SU-DHL-6 (cell line): ENCODE data around the gene PEA15.

Source experiments
- H2AFZ ChIP-seq: fragments of 200-600 bp; sonication (generic); 2 replicates; pipeline ENCODE4 v1.6.1; 2014; ENCODE audit warnings: low read depth, mild to moderate bottlenecking, moderate library complexity, mixed read lengths, antibody characterized with exemption, low read length; ENCODE audit not compliant: severe bottlenecking
- H3F3A ChIP-seq: fragments of 200-600 bp; shearing (Covaris generic); 2 replicates; pipeline ENCODE4 v1.6.0; 2016; ENCODE audit warnings: antibody characterized with exemption, mild to moderate bottlenecking; ENCODE audit not compliant: insufficient read depth
- H3K27ac ChIP-seq: fragments of 200-600 bp; sonication (generic); 2 replicates; pipeline ENCODE4 v1.5.1; 2016; ENCODE audit warnings: low read depth, mild to moderate bottlenecking, low read length, moderate library complexity, mixed read lengths
- H3K27me3 ChIP-seq: fragments of 200-600 bp; sonication (generic), shearing (Covaris generic); 2 replicates; pipeline ENCODE4 v1.6.0; 2014; ENCODE audit warnings: mild to moderate bottlenecking, low read length
- H3K36me3 ChIP-seq: fragments of 200-600 bp; sonication (generic); 2 replicates; pipeline ENCODE4 v1.6.1; 2014; ENCODE audit warnings: mild to moderate bottlenecking, low read length, mixed read lengths
- H3K4me2 ChIP-seq: fragments of 300-600, 200-600 bp; shearing (Covaris generic), sonication (generic); 2 replicates; pipeline ENCODE4 v1.6.0; 2014; ENCODE audit warnings: low read length, low read depth, mild to moderate bottlenecking; ENCODE audit not compliant: poor library complexity, severe bottlenecking
- H3K4me3 ChIP-seq: fragments of 200-600 bp; sonication (generic); 2 replicates; pipeline ENCODE4 v1.5.1; 2014; ENCODE audit warnings: antibody characterized with exemption, low read length, mild to moderate bottlenecking, mixed read lengths; ENCODE audit not compliant: insufficient read depth, poor library complexity, severe bottlenecking
- H3K79me2 ChIP-seq: fragments of 200-600 bp; sonication (generic); 2 replicates; pipeline ENCODE4 v1.6.1; 2014; ENCODE audit warnings: mild to moderate bottlenecking, low read length, moderate library complexity; ENCODE audit not compliant: insufficient read depth
- H3K9ac ChIP-seq: fragments of 200-600 bp; sonication (generic); 2 replicates; pipeline ENCODE4 v1.7.0; 2014; ENCODE audit warnings: mild to moderate bottlenecking, low read length
- H3K9me2 ChIP-seq: fragments of 200-600 bp; sonication (generic); replicated peaks from 2 replicates; pipeline ENCODE4 v1.6.1; 2014; ENCODE audit warnings: low read length; ENCODE audit not compliant: insufficient read depth
- H3K9me3 ChIP-seq: fragments of 200-600 bp; sonication (generic); 2 replicates; pipeline ENCODE4 v1.6.1; 2014; ENCODE audit warnings: low read length, mixed read lengths; ENCODE audit not compliant: insufficient read depth
- H4K20me1 ChIP-seq: fragments of 200-600 bp; sonication (generic); 2 replicates; pipeline ENCODE4 v1.6.1; 2014; ENCODE audit warnings: low read depth, mild to moderate bottlenecking, antibody characterized with exemption, low read length, moderate library complexity, mixed read lengths
- CTCF ChIP-seq: fragments of 200-600 bp; sonication (generic); IDR thresholded peaks from one replicate; pipeline ENCODE4 v1.5.1; 2017; ENCODE audit warnings: antibody characterized with exemption, mild to moderate bottlenecking, low read length, moderate library complexity; ENCODE audit not compliant: insufficient read depth, poor library complexity, severe bottlenecking
- EZH2phosphoT487 ChIP-seq: fragments of 200-600 bp; sonication (generic), shearing (Covaris generic); conservative IDR thresholded peaks from 2 replicates; pipeline ENCODE4 v1.6.1; 2018; ENCODE audit warnings: mild to moderate bottlenecking, antibody characterized with exemption, low read length, moderate library complexity, mixed read lengths

PEA15 gene

GRCh38 chr1:160169553-160170399 lies 35.4 kb upstream of the PEA15 start:
- TF ChIP-seq CTCF = no peak
- TF ChIP-seq EZH2phosphoT487 = no peak
- H3K27ac ChIP-seq = no peak overlapping the region
- no peaks in the 10 kb centered on the region for H3K36me3 ChIP-seq
- no peaks in the 10 kb centered on the region for H4K20me1 ChIP-seq
- no peak overlapping the region for H3K4me3 ChIP-seq
- H3F3A ChIP-seq = no peaks in the 10 kb centered on the region
- H3K9me3 ChIP-seq = no peaks in the 10 kb centered on the region
- H3K79me2 ChIP-seq = no peaks in the 10 kb centered on the region
- no peak overlapping the region for H3K4me2 ChIP-seq
- no peak overlapping the region for H3K9ac ChIP-seq
- no peaks in the 10 kb centered on the region for H3K27me3 ChIP-seq
- no peaks in the 10 kb centered on the region for H3K9me2 ChIP-seq
- no peak overlapping the region for H2AFZ ChIP-seq

GRCh38 chr1:160171354-160171753 lies 33.8 kb upstream of the PEA15 start:
- Histone ChIP-seq H3K4me2 (no peak overlapping the region), H3K4me3 (no peak overlapping the region), H3K9me2 (no peaks in the 10 kb centered on the region)

GRCh38 chr1:160171980-160172379 lies 33.2 kb upstream of the PEA15 start:
- no peaks in the 10 kb centered on the region for H3K9me3 ChIP-seq
- H3K9ac ChIP-seq = no peak overlapping the region
- TF ChIP-seq CTCF (no peak), EZH2phosphoT487 (no peak)
- H3F3A ChIP-seq = no peaks in the 10 kb centered on the region
- H3K4me3 ChIP-seq = no peak overlapping the region
- no peaks in the 10 kb centered on the region for H3K79me2 ChIP-seq
- no peak overlapping the region for H2AFZ ChIP-seq
- no peaks in the 10 kb centered on the region for H3K9me2 ChIP-seq
- no peaks in the 10 kb centered on the region for H3K36me3 ChIP-seq
- no peaks in the 10 kb centered on the region for H3K27me3 ChIP-seq
- no peak overlapping the region for H3K27ac ChIP-seq
- no peak overlapping the region for H3K4me2 ChIP-seq
- H4K20me1 ChIP-seq = no peaks in the 10 kb centered on the region

More at GRCh38 chr1:160171354-160171753, 33.8 kb upstream of the PEA15 start:
- Histone ChIP-seq H2AFZ (no peak overlapping the region), H3K9ac (no peak overlapping the region), H3K79me2 (no peaks in the 10 kb centered on the region), H3K27me3 (no peaks in the 10 kb centered on the region), H4K20me1 (no peaks in the 10 kb centered on the region), H3K9me3 (no peaks in the 10 kb centered on the region), H3K36me3 (no peaks in the 10 kb centered on the region), H3K27ac (no peak overlapping the region), H3F3A (no peaks in the 10 kb centered on the region)
- TF ChIP-seq CTCF (no peak), EZH2phosphoT487 (no peak)
